B cell (primary cell): ENCODE results near the gene CCND2. TPM values are rescaled to one million over a fixed set of nuclear protein-coding genes. Genes with fewer than 3 reads are reported as not detected.

Source experiments
- ATAC-seq: fragments of 200-7000 bp; cut with Tn5 transposase; one replicate; pipeline ENCODE4 v1.10.0; 2021; ENCODE audit warnings: low read depth, mild to moderate bottlenecking, moderate number of reproducible peaks, moderate library complexity
- CTCF ChIA-PET: fragments of 350-600 bp; sonication (Branson Sonifier 250); formaldehyde crosslinking; loops from one replicate; lab custom pipeline; 2021; ENCODE audit warnings: antibody characterized with exemption, inconsistent platforms; lab: Charles Lee
- POLR2A ChIA-PET: fragments of 350-600 bp; sonication (Branson Sonifier 250); formaldehyde crosslinking; loops from one replicate; lab custom pipeline; 2021; ENCODE audit warnings: antibody characterized with exemption; lab: Charles Lee
- DNase-seq: peaks from one replicate; pipeline ENCODE4 v3.0.0; 2013
- H2AFZ ChIP-seq: 2 replicates; pipeline ENCODE4 v1.6.1; 2012; ENCODE audit warnings: mild to moderate bottlenecking, low read depth, low read length; ENCODE audit not compliant: insufficient read depth, poor library complexity, severe bottlenecking
- H3K27ac ChIP-seq, 2 donors: 1 replicate in 1 of 2; 2 replicates in 1 of 2; pipeline ENCODE4 v1.5.1; 2012 to 2013; ENCODE audit warnings: low read length in 2 of 2, mild to moderate bottlenecking in 2 of 2, moderate library complexity in 1 of 2
- H3K27me3 ChIP-seq, 4 experiments: fragments of 200-600 bp in 1 of 4; sonication (generic) in 1 of 4; replicated peaks in 1 of 4; 1 replicate in 2 of 4; 2 replicates in 2 of 4; pipeline versions ENCODE4 v1.6.1 to v1.7.0; 2013 to 2016; ENCODE audit warnings: low read length in 3 of 4, mild to moderate bottlenecking in 2 of 4, mixed read lengths in 1 of 4, moderate library complexity in 1 of 4; ENCODE audit not compliant: insufficient read depth in 4 of 4, control insufficient read depth in 3 of 4; ENCODE audit errors: control extremely low read depth in 1 of 4
- H3K36me3 ChIP-seq, 2 experiments: replicated peaks in 1 of 2; 1 replicate in 1 of 2; 2 replicates in 1 of 2; pipeline versions ENCODE4 v1.6.1 to v1.7.1; 2013; ENCODE audit warnings: low read length in 1 of 2; ENCODE audit not compliant: insufficient read depth in 2 of 2, control insufficient read depth in 1 of 2; ENCODE audit errors: control extremely low read depth in 1 of 2, extremely low read depth in 1 of 2
- H3K4me1 ChIP-seq, 2 donors: fragments of 200-600 bp in 1 of 2; sonication (generic) in 1 of 2; 1 replicate in 1 of 2; 2 replicates in 1 of 2; pipeline versions ENCODE4 v1.5.1 to v1.6.1; 2013 to 2017; ENCODE audit warnings: low read length in 2 of 2; ENCODE audit not compliant: control insufficient read depth in 2 of 2, insufficient read depth in 2 of 2
- H3K4me2 ChIP-seq: replicated peaks from 2 replicates; pipeline ENCODE3; 2012; ENCODE audit warnings: mild to moderate bottlenecking, low read depth, low read length; ENCODE audit not compliant: poor library complexity, severe bottlenecking
- H3K4me3 ChIP-seq, 5 experiments: fragments of 200-600 bp in 1 of 5; sonication (generic) in 1 of 5; 1 replicate in 3 of 5; 2 replicates in 2 of 5; pipeline versions ENCODE4 v1.5.1 to v1.7.0; 2011 to 2016; ENCODE audit warnings: low read length in 4 of 5, mild to moderate bottlenecking in 4 of 5, low read depth in 2 of 5, control low read depth in 1 of 5, moderate library complexity in 1 of 5; ENCODE audit not compliant: insufficient read depth in 1 of 5; ENCODE audit errors: control extremely low read depth in 1 of 5, extremely low read depth in 1 of 5
- H3K79me2 ChIP-seq: fragments of 200-600 bp; sonication (generic); one replicate; pipeline ENCODE4 v1.6.0; 2016; ENCODE audit warnings: low read length; ENCODE audit not compliant: control insufficient read depth, insufficient read depth
- H3K9ac ChIP-seq: fragments of 200-600 bp; sonication (generic); 2 replicates; pipeline ENCODE4 v1.6.1; 2017; ENCODE audit warnings: mild to moderate bottlenecking, low read length, moderate library complexity
- H3K9me3 ChIP-seq, 3 donors: one replicate each; pipeline versions ENCODE4 v1.6.1 to v1.7.1; 2013; ENCODE audit warnings: low read length in 2 of 3; ENCODE audit not compliant: control insufficient read depth in 2 of 3, insufficient read depth in 1 of 3; ENCODE audit errors: control extremely low read depth in 1 of 3
- H4K20me1 ChIP-seq: 2 replicates; pipeline ENCODE4 v1.6.0; 2012; ENCODE audit warnings: mild to moderate bottlenecking, low read length; ENCODE audit not compliant: insufficient read depth, control insufficient read depth, poor library complexity, severe bottlenecking
- H3K27ac Mint-ChIP-seq: one replicate; pipeline ENCODE4 v1.8.0; 2021; ENCODE audit warnings: mixed read lengths
- H3K27me3 Mint-ChIP-seq: one replicate; pipeline ENCODE4 v1.8.0; 2021; ENCODE audit warnings: mixed read lengths
- H3K4me1 Mint-ChIP-seq: one replicate; pipeline ENCODE4 v1.8.0; 2021; ENCODE audit warnings: mixed read lengths
- H3K4me3 Mint-ChIP-seq: one replicate; pipeline ENCODE4 v1.8.0; 2021; ENCODE audit warnings: mixed read lengths
- H3K9me3 Mint-ChIP-seq: one replicate; pipeline ENCODE4 v1.8.0; 2022; ENCODE audit warnings: mixed read lengths; ENCODE audit not compliant: insufficient read depth
- CTCF ChIP-seq: fragments of 200-600 bp; IDR thresholded peaks from one replicate; pipeline ENCODE4 v1.8.0; 2022; ENCODE audit warnings: antibody characterized with exemption, mild to moderate bottlenecking
- EZH2 ChIP-seq: IDR thresholded peaks from 2 replicates; pipeline ENCODE4 v1.6.1; 2012; ENCODE audit warnings: borderline replicate concordance, low read depth, mild to moderate bottlenecking, moderate library complexity, low read length; ENCODE audit not compliant: insufficient read depth, poor library complexity, severe bottlenecking
- WGBS: methylation state at CpG from one replicate; pipeline ENCODE4 v1.1.5; 2013; ENCODE audit warnings: missing lambda C conversion rate; ENCODE audit not compliant: insufficient coverage; 5-methylcytosine and 5-hydroxymethylcytosine counted together
- intact Hi-C: fragments of 100-400 bp; cut with micrococcal nuclease; formaldehyde crosslinking; loops from one replicate; pipeline ENCODE4 v1.10.0; 2022
- polyA plus RNA-seq: library from polyadenylated mRNA; depleted of rRNA; stranded (reverse); fragments of >200 nt; gene quantifications from 2 replicates; pipeline ENCODE4 v1.2.3, GENCODE V29; 2012
- total RNA-seq, 2 donors: library from RNA; stranded (reverse); fragments of 120-200 nt in 1 of 2; gene quantifications; 1 replicate in 1 of 2; 2 replicates in 1 of 2; pipeline versions ENCODE4 v1.2.3 to v1.2.4, GENCODE V29; 2013 to 2022

CCND2 gene
- total and polyA plus RNA-seq, 2 donors (not counting 1 experiment from before 2014, with no cell fraction given) = 9.2 to 20.6 TPM

GRCh38 chr12:4281173-4281654 is 7.7 kb downstream of the CCND2 start:
- Histone ChIP-seq H3K4me2 (no peak overlapping the region), H3K79me2 (peaks cover 86% of the 10 kb centered on the region), H2AFZ (no peak overlapping the region), H3K36me3 (peaks cover 3 to 88% of the 10 kb centered on the region in 2 experiments), H3K27ac (no peak overlapping the region), H4K20me1 (peaks cover 60% of the 10 kb centered on the region), H3K27me3 (no peaks in the 10 kb centered on the region), H3K4me3 (no peak overlapping the region), H3K9ac (no peak overlapping the region), H3K4me1 (peaks cover 5 to 15% of the 10 kb centered on the region in 2 donors), H3K9me3 (no peaks in the 10 kb centered on the region)
- POLR2A ChIA-PET = no interaction called here
- Mint-ChIP-seq H3K4me1 (peaks cover 17% of the 10 kb centered on the region), H3K27me3 (no peaks in the 10 kb centered on the region), H3K9me3 (no peaks in the 10 kb centered on the region), H3K4me3 (no peak overlapping the region), H3K27ac (no peak overlapping the region)
- WGBS = 95% methylated on average over 13 of the region's 16 CpGs
- CTCF ChIA-PET = interaction anchor here (1.3 to 12.6 kb wide), 3 partner anchors 173 to 394 kb away, joined by 4 to 396 read pairs (median 293); no protein-coding TSS in a partner anchor
- DNase-seq = no peak
- intact Hi-C loops = no loop called here
- TF ChIP-seq EZH2 (no peak), CTCF (no peak)
- ATAC-seq = no peak

- intact Hi-C loops = no loop called here
- H3K27ac Mint-ChIP-seq = peak overlapping the region; percentile 37
Measured at GRCh38 chr12:4282103-4282891, 8.7 kb downstream of the CCND2 start.

More at GRCh38 chr12:4282103-4282891, 8.7 kb downstream of the CCND2 start:
- peaks cover 64% of the 10 kb centered on the region for H4K20me1 ChIP-seq
- no peak overlapping the region for H3K27ac ChIP-seq
- Mint-ChIP-seq H3K27me3 (no peaks in the 10 kb centered on the region), H3K4me1 (peaks cover 16% of the 10 kb centered on the region), H3K9me3 (no peaks in the 10 kb centered on the region), H3K4me3 (no peak overlapping the region)
- H3K4me2 ChIP-seq = no peak overlapping the region
- H3K36me3 ChIP-seq = peaks cover 3 to 89% of the 10 kb centered on the region in 2 experiments
- H3K9ac ChIP-seq = no peak overlapping the region
- ATAC-seq (no peak), DNase-seq (no peak)
- no peaks in the 10 kb centered on the region for H3K27me3 ChIP-seq
- H3K79me2 ChIP-seq = peaks cover 94% of the 10 kb centered on the region
- 94% methylated on average over 13 of the region's 16 CpGs for WGBS
- ChIA-PET POLR2A (no interaction called here), CTCF (no interaction called here)
- no peak for TF ChIP-seq CTCF
- TF ChIP-seq EZH2 = no peak
- H3K4me1 ChIP-seq = peaks cover 6 to 8% of the 10 kb centered on the region in 2 donors
- H3K4me3 ChIP-seq = no peak overlapping the region
- H2AFZ ChIP-seq = no peak overlapping the region
- H3K9me3 ChIP-seq = no peaks in the 10 kb centered on the region
